SKM-1 treated with dmso at 0.1 percent for 144 hours (cell line): ENCODE measurements around the gene ZFYVE9.
"Not testable (repeated sequence)": the region's sequence is repeated elsewhere in the genome, so short reads cannot be mapped to it uniquely, and the experiment has no call there.

Experiments used
- DNase-seq: peaks from one replicate; lab custom pipeline; 2025; ENCODE audit not compliant: unreplicated experiment; lab: John Stamatoyannopoulos, UW

ZFYVE9 gene, protein sequence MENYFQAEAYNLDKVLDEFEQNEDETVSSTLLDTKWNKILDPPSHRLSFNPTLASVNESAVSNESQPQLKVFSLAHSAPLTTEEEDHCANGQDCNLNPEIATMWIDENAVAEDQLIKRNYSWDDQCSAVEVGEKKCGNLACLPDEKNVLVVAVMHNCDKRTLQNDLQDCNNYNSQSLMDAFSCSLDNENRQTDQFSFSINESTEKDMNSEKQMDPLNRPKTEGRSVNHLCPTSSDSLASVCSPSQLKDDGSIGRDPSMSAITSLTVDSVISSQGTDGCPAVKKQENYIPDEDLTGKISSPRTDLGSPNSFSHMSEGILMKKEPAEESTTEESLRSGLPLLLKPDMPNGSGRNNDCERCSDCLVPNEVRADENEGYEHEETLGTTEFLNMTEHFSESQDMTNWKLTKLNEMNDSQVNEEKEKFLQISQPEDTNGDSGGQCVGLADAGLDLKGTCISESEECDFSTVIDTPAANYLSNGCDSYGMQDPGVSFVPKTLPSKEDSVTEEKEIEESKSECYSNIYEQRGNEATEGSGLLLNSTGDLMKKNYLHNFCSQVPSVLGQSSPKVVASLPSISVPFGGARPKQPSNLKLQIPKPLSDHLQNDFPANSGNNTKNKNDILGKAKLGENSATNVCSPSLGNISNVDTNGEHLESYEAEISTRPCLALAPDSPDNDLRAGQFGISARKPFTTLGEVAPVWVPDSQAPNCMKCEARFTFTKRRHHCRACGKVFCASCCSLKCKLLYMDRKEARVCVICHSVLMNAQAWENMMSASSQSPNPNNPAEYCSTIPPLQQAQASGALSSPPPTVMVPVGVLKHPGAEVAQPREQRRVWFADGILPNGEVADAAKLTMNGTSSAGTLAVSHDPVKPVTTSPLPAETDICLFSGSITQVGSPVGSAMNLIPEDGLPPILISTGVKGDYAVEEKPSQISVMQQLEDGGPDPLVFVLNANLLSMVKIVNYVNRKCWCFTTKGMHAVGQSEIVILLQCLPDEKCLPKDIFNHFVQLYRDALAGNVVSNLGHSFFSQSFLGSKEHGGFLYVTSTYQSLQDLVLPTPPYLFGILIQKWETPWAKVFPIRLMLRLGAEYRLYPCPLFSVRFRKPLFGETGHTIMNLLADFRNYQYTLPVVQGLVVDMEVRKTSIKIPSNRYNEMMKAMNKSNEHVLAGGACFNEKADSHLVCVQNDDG (N-terminal part only)

DNA sequence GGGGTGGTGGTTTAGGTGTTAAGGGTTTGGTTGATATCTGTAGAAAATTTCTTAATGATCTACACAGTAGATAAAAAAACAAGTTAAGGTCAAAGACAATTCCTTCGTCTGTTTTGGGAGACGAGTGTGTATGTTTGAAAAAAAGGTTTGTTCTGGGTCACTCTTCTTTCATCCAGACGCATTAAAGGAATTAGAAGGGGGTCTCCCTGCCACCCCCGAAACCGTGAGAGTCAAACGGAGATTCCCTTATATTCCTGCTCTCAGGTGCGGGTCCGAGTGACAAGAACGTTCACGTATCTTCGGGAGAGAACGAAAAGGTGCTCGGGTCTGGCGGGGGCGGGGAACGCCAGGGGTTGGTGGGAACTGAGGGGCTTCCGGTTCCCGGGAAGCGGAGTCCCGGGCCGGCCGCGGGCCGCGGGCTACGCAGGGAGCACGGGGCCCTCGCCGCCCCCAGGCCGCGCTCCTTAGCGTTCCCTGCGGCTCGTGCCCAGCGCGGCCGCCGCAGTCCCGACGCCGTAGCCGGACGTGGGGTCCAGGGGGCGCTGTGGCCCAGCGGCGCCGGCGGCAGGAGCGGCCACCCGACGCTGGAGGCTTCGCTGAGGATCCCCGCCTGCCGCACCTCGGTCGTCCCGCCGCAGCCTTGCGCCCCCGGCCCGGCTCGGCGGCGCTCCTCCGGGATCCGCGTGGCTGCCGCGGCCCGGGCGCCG is at the start of gene ZFYVE9:
Gene ZFYVE9, plus strand, starts transcription at position 577 of the 707 bp plus-strand sequence. CDS start 91,118 bp downstream, outside the sequence.
- peak; percentile 63 for DNase-seq

DNA sequence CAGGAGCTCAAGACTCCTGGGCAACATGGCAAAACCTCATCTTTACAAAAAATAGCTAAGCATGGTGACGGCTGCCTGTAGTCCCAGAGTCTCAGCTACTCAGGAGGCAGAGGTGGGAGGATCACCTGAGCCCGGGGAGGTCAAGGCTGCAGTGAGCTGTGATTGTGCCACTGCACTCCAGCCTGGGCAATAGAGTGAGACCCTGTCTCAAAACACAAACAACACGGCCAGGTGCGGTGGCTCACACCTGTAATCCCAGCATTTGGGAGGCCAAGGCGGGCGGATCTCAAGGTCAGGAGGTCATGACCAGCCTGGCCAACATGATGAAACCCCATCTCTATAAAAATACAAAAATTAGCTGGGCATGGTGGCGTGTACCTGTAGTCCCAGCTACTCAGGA is 47.6 kb upstream of the ZFYVE9 start:
- DNase-seq, result not testable (repeated sequence)

DNA sequence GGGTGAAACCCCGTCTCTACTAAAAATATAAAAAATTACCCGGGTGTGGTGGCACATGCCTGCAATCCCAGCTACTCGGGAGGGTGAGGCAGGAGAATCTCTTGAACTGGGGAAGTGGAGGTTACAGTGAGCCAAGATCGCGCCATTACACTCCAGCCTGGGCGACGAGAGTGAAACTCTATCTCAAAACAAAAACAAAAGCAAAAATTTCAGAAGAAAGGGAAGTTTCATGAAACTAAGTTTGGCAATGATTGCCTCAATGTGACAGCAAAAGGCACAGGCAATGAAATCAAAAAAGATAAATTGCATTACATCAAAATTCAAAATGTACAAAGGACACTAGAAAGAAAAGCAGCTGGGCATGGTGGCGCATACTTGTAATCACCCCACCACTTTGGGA is 45.7 kb upstream of the ZFYVE9 start:
- no peak for DNase-seq

DNA sequence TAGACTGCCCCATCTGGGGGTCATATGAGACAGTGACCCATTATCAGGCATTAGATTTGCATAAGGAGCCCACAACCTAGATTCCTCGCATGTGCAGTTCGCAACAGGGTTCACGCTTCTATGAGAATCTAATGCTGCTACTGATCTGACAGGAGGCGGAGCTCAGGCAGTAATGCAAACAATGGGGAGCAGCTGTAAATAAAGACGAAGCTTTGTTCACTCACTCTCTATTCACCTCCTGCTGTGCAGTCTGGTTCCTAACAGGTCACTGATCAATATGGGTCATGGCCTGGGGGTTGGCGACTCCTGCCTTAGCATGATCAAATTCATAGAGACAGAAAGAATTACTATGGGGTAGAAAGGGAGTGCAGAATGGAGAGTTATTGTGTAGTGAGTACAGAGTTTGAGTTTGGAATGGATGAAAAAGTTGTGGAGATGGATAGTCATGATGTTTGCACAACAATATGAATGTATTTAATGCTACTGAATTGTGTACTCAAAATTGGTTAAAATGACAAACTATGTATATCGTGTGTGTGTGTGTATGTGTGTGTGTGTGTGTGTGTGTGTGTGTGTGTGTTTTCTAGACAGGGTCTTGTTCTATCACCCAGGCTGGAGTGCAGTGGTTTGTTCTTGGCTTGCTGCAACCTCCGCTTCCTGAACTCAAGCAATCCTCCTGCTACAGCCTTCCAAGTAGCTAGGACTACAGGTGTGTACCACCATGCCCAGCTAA is 43.6 kb upstream of the ZFYVE9 start:
- DNase-seq, result no peak

DNA sequence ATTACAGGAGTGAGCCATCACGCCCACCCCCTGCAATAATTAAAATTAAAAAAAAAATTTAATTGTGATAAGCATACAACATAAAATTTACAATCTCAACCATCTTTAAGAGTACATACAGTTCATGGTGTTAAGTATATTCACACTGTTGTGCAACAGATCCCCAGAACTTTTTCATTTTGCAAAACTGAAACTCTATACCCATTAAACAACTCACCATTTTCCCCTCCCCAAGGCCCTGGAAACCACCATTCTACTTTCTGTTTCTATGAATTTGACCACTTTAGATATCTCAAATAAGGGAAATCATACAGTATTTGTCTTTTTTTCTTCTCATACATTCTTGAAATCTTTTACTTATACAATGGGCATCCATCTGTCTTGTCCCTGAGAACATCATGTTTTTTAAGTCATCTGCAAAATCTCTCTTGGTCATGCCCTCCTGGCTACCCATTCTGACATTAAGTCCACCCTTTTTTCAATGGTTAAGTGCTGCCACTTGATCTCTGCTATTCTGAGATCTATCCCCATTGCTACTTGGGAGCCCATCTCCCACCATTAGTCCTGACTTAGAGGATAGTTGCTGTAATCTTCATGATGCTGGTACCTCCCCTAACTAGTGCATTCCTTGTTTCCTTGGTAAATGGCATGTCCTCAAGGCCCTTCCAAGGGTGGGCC is 39.4 kb upstream of the ZFYVE9 start:
- DNase-seq, result no peak

DNA sequence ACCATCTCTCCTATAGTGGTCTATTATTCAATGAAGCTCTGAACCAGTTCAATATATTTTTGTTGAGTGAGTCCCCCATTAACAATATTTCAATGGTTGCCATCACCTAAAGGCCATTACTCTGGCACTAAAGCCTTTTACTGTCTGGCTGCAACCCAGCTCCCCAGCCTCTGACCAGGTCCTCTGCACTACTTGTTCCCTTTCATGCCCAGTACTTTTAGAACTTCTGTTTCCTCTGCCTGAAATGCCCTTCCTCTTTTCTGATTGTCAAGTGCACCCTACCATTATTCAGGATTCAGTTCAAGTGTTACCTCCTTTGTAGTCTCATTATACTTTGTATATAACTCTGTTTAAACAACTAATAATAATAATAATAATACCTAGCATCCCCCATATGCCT is 30.4 kb upstream of the ZFYVE9 start:
- peak; percentile 90 for DNase-seq

DNA sequence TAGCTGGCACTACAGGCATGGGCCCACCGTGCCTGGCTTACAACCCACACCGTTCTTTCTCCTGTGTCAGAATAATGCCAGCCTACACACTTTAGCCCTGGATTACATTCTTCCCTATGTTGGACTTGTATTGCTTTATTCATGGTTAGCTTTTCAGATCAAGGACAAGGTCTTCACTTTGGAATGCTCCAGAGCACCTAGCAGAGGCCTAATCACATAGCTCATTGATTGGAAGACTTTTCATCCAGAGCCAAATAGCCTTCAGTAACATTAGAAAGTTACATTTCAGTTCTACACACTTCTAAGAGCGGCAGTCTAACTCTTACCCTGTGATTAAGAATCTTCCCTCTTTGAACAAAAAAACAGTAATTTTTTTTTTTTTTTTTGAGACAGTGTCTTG is 29.4 kb upstream of the ZFYVE9 start:
- no peak for DNase-seq

DNA sequence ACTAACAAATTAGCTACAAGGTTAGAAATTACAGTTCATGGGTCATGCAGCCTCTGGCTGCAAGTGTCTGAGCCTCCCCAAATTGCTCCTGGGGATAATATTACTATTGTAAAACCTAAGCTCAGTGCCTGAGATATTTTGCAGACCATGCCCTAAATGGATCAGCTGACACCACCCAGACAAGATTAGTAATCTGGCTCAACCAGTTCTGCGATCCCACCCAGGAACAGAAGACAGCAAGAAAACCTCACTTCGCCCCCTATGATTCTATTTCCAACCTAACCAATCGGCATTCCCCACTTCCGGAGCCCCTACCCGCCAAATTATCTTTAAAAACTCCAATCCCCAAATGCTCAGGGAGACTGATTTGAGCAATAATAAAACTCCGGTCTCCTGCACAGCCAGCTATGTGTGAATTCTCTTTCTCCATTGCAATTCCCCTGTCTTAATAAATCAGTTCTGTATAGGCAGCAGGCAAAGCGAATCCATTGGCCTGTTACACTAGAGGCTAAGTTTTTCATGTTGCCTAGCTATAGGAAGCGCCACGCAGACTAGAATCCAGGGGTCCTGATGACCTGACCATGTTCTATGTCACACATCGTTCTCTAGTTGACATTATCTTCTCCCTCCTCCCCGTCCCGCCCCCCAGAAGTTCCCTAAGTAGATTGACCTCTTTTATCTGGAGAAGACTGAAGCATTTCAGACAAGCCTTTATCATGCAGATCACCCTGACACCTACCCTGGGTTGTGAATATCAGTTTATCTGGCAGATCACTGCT is 22.4 kb upstream of the ZFYVE9 start:
- DNase-seq, result no peak

DNA sequence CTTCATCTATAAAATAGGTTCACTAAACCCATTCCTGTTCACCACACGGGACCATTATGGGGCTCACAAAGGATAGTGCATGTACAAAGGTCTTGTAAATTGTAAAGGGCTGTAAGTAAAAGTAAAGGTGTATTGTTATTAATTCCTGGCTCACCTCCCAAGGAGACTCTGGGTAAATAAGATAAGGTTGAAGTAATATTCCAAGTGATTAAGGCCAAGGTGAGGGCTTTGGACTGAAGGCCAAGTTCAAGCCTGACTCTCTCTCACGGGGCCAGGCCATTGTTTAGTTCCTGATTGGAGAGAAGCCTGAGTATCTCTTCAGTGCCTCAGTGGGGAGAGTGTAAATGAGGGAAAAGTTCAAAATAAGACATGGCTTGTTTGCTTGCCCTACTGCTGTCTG is 19.5 kb upstream of the ZFYVE9 start:
- DNase-seq, result no peak

DNA sequence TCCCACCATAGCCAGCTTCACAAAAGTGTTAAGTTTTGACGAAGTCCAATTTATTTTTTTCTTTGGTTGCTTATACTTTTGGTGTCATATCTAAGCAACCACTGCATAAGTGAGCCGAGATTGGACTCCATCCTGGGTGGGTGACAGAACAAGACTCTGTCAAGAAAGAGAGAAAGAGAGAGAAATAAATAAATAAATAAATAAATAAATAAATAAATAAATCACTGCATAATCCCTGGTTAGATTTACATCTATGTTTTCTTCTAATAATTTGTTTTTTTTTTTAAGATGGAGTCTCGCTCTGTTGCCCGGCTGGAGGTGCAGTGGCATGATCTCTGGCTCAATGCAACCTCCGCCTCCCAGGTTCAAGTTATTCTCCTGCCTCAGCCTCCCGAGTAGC is 18.3 kb upstream of the ZFYVE9 start:
- DNase-seq, result no peak

DNA sequence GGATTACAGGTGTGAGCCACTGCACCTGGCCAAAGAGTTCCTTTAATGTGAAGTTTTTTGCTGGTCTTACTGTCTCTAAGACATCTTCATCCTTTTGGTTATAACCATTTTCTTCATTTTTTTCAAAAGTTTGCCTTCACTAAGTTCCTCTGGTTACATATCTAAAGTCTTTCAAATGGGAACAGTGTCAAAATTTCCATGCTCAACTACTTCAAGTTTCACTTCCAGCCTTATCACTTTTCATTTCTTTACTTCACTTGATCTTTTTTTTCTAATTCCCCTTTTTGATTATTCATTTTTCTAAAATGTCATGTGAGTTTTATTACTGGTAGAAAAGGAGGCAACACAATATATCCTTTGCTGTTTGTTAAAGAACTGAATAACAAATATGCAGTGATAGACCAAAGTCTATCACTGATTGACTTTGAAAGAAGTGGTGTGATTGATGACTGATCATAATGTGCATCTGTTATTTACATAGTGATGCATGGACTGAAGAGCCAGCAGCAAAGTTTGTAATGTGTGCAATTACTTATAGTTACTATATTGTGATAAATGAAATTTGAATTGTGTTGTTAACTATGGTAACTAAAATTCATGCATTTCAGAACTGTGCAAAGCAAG is 16.0 kb upstream of the ZFYVE9 start:
- DNase-seq, result no peak

DNA sequence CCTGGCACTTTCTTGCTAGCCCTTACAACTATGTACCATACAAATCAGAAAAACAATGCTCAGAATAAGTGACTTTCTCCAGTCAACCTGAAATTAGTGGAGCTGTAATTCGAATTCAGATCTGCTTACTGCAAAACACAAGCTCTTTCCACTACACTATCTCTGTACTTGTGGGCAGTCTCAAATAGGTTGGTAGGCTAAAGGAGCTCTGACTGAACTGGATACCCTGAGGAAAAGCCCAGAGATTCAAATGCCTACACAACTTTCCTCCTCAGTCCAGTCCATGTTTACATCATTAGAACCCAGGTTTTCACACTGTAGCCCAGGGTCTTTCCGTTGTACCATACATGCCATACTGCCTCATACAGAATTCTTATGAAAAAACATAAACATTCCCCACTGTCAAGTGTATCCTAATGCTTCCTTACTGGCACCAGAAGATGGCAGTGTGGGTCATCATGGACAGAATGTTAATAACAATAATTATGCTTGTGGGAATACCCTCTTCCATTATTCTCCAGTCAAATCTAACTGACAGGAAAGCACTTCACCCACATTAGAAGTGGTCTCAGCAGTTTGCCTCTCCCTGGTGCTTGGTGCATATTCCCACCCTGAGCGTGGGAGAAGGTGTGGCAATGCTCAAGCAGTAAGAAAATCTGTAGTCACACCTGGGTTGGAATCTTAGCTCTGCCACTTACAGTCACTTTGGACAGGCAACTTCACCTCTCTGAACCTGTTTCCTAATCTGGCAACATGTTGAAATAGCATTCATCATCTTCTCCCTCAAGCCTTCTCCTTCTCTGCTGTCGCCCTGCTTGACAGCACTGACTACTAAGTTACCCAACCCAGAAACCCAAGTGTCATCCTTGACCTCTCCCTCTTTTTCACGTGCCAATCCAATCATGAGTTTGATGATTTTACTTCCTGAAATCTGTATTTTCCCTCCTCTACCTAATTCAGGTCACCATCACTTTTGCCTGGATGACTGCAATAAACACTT is 14.4 kb upstream of the ZFYVE9 start:
- DNase-seq, result peak; percentile 31

DNA sequence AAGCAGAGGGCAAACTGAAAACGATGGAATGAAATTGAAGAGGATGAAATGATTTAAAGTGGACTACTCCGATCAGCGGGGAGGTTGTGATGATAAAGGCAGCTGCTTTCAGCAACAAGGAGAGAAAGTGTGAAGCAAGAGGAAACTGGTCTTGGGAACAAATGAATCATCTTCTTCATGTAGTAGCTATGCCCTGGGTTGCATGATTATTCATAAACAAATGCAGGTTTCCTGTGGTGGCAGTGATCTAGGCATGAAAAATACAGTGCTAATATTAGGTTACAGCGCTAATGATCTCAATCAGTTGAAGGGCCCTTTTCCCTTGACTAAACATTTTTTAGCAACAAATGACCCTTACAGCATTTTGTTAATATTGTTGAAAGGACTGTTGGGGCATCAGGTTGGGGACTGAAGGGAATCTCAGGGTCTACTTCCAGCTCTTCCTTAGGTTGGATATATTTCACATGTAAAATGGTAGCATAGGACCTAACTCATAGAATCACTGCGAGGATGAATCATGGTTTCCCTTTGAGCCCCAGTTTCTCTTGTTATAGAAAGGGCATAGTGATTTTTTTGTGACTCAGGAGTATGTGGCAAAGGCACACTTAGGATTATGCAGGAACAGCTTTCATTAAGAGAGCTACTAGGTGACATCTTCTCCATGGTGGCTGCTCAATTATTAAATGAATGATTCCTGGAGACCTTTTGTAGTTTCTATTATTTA is 1.9 kb upstream of the ZFYVE9 start:
- DNase-seq, result peak; percentile 67

DNA sequence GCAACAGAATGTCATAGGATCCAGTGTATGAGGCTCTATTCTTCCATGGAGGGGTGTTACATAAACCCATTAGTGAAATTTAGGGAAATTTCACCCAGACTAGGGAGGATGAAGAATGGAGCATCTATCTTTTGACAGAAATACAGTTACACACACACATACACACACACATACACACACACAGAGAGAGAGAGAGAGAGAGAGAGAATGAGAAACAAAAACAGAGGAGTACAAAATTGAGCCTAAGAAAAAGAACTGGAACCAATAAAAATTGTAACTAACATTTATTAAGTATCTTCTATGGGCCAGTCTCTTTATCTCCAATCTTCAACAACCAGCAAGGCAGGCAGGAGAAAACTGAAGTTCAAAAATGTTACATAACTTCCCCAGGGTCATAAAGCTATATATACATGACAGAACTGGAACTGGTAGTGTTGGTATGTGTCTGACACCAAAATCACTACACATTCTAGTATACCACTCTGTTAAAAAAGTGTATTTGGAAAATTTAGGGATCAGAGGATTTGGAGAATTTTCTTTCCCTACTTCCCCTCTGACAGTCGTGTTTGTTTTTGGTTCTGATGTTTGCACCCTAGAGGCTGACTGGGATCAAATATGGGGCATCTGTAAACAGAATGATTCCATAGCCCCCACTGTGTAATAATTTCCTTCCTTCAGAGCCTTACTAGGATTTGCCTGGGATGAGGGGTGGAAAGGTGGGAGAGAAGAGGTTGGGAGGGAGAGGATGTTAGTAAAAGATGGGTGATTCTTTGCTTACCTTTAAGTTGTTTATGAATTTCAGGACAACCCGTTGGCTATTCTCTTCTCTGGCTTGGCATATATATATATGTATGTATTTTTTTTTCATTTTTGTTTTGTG is 1.0 kb upstream of the ZFYVE9 start:
- DNase-seq, result peak; percentile 63
